Urinary bladder (tissue), 4 donors: ENCODE results near the gene SKAP1. TPM values are rescaled to one million over a fixed set of nuclear protein-coding genes. Genes with fewer than 3 reads are reported as not detected.
A peak's percentile ranks its signal among the peaks of the same experiment; 100 is the strongest.
"Not testable (repeated sequence)": the region's sequence is repeated elsewhere in the genome, so short reads cannot be mapped to it uniquely, and the experiment has no call there.

Experiments used
- DNase-seq: peaks from one replicate; pipeline ENCODE4 v3.0.0-alpha.2; 2015; ENCODE audit errors: extremely low spot score
- H3K27ac ChIP-seq: one replicate; pipeline ENCODE4 v1.5.1; 2013; ENCODE audit warnings: low read depth, mild to moderate bottlenecking, moderate library complexity
- H3K36me3 ChIP-seq: one replicate; pipeline ENCODE4 v1.6.1; 2013; ENCODE audit warnings: mild to moderate bottlenecking, moderate library complexity; ENCODE audit not compliant: insufficient read depth
- H3K4me1 ChIP-seq: one replicate; pipeline ENCODE4 v1.6.1; 2013; ENCODE audit warnings: mild to moderate bottlenecking, moderate library complexity; ENCODE audit not compliant: insufficient read depth
- H3K4me3 ChIP-seq: one replicate; pipeline ENCODE4 v1.5.1; 2013; ENCODE audit warnings: low read depth, low read length
- WGBS: extraction: QIAGEN DNeasy Blood & Tissue Kit; methylation state at CpG from one replicate; pipeline ENCODE4 v1.1.7; 2013; 5-methylcytosine and 5-hydroxymethylcytosine counted together
- polyA plus RNA-seq: library from polyadenylated mRNA; stranded (reverse); fragments of 200-250 nt; gene quantifications from one replicate; pipeline ENCODE4 v1.2.3, GENCODE V29; 2013
- total RNA-seq: library from RNA; depleted of rRNA; stranded (reverse); fragments of >200 nt; gene quantifications from one replicate; pipeline ENCODE4 v1.2.3, GENCODE V29; 2014
- donor health status: healthy with polysubstance abuse.
- donor health status: healthy.

The SKAP1 gene
- total and polyA plus RNA-seq, 2 donors = 1.7 to 2.1 TPM

DNA sequence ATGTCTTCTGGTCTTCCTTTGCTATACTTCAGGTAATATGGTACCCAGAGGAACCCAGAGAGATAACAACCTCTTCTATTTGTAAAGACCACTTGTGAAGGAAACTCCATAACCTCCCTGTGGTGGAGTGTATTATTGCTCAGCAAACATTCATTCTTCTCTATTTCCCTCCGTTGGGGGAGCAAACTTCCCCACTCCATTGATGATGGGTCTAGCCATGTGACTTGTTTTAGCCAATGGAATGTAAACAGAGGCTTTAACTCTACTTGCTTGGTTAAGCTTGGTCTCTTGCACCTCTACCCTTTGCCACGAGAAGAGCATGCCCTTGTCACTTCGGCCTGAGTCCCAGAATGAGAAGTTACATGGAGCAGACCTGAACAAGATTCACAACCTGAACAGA, 30.0 kb upstream of the SKAP1 start:
- Histone ChIP-seq H3K36me3 (no peaks in the 10 kb centered on the region), H3K27ac (no peak overlapping the region), H3K4me3 (no peak overlapping the region), H3K4me1 (no peaks in the 10 kb centered on the region)
- 62% methylated on average over 3 of the region's 3 CpGs for WGBS
- DNase-seq = no peak

DNA sequence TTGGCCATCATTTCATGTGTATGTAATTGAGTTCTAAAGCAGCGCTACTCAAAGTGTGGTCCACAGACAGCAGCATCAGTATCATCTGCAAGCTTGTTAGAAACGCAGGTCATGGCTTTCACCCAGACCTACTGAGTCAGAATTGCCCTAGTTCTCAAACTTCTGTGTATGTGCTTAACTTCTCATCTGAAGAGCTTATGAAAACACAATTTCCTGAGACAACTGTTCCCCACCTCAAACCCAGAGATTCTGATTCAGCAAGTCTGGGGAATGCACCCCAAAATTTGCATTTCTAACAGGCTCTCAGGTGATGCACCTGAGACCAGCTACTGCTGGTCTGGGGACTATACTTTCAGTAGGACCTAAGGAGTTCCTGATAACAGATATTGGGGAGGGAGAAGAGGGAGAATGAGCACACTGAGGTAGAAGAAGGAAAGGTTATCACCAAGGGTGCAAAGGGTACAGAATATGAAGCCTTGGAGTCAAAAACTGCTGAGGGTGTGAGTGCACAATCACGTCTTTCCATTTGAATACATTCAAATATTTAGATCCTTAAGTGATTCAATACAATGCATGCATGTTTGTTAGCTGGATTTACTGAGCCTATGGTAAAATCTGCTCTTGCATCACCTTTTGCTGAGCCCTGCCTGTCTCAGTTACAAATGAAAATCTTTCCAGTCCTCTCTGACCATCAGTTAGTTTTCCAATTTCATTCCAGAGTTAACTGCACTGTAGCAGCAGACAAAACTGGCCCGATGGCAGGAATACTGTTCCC, 29.2 kb upstream of the SKAP1 start:
- Histone ChIP-seq H3K27ac (no peak overlapping the region), H3K4me3 (no peak overlapping the region), H3K36me3 (no peaks in the 10 kb centered on the region), H3K4me1 (no peaks in the 10 kb centered on the region)
- DNase-seq = no peak
- 73% methylated on average over 4 of the region's 4 CpGs for WGBS

GRCh38 chr17:48457080-48457836, 27.2 kb upstream of the SKAP1 start:
- Histone ChIP-seq H3K27ac (no peak overlapping the region), H3K4me3 (no peak overlapping the region), H3K4me1 (no peaks in the 10 kb centered on the region), H3K36me3 (no peaks in the 10 kb centered on the region)
- WGBS = 13% methylated on average over 22 of the region's 22 CpGs
- DNase-seq = peak; percentile 13

DNA sequence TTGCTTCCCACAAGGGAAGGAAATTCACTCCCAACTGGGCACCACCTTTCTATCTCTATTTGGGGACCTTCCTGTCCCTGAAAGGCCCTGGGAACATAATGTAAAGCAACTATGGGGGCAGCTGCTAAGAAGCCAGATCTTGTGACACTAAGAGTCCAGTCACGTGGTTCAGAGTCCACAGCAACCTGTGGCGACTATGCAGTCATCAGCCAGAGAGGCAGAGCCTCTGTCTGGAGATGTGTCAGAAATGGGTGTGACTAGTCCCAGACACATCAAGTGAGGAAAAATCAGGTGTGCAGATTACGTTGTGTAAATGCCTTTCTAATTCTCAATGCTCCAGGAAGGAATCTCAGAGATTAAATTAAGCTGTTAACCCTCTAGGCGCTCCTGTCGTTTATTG, 26.6 kb upstream of the SKAP1 start:
- H3K36me3 ChIP-seq = no peaks in the 10 kb centered on the region
- 23% methylated on average over 5 of the region's 5 CpGs for WGBS

GRCh38 chr17:48455791-48456190, 25.8 kb upstream of the SKAP1 start:
- DNase-seq = no peak
- Histone ChIP-seq H3K27ac (no peak overlapping the region), H3K36me3 (no peaks in the 10 kb centered on the region), H3K4me1 (no peaks in the 10 kb centered on the region), H3K4me3 (no peak overlapping the region)

More for the DNA sequence above, 26.6 kb upstream of the SKAP1 start:
- H3K27ac ChIP-seq = no peak overlapping the region
- DNase-seq = no peak
- H3K4me3 ChIP-seq = no peak overlapping the region
- no peaks in the 10 kb centered on the region for H3K4me1 ChIP-seq

DNA sequence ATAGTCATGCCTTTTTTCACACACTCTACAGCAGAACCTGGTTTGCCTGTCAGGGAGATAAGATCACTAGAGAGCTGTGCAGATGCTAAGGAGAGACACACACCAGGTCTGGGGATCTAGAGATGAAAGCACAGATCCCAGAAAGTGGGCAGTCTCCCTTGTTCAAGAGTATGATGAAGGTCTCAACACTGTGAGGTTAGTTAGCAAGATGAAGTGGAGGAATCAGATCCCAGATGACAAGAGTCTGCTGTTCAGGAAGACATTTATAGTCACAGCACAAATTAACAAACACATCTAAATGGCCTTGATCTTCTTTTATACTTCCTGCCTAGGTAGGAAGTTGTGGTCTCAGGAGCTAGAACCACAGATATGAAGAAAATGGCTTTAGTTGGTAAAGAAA, 23.4 kb upstream of the SKAP1 start:
- Histone ChIP-seq H3K4me1 (no peaks in the 10 kb centered on the region), H3K27ac (no peak overlapping the region), H3K36me3 (no peaks in the 10 kb centered on the region), H3K4me3 (no peak overlapping the region)
- no peak for DNase-seq

GRCh38 chr17:48451489-48451888, 21.5 kb upstream of the SKAP1 start:
- DNase-seq = no peak
- H3K4me1 ChIP-seq = no peaks in the 10 kb centered on the region
- H3K27ac ChIP-seq = no peak overlapping the region
- no peak overlapping the region for H3K4me3 ChIP-seq
- 88% methylated on average over 2 of the region's 2 CpGs for WGBS
- no peaks in the 10 kb centered on the region for H3K36me3 ChIP-seq

DNA sequence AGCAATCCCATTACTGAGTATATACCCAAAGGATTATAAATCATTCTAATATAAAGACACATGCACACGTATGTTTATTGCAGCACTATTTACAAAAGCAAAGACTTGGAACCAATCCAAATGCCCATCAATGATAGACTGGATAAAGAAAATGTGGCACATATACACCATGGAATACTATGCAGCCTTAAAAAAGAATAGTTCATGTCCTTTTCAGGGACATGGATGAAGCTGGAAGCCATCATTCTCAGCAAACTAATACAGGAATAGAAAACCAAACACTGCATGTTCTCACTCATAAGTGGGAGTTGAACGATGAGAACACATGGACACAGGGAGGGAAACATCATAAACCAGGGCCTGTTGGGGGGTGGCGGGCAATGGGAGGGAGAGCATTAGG, 19.3 kb upstream of the SKAP1 start:
- H3K27ac ChIP-seq, H3K36me3 ChIP-seq, H3K4me1 ChIP-seq, DNase-seq, H3K4me3 ChIP-seq: not testable (repeated sequence)
- 79% methylated on average over 3 of the region's 3 CpGs for WGBS

DNA sequence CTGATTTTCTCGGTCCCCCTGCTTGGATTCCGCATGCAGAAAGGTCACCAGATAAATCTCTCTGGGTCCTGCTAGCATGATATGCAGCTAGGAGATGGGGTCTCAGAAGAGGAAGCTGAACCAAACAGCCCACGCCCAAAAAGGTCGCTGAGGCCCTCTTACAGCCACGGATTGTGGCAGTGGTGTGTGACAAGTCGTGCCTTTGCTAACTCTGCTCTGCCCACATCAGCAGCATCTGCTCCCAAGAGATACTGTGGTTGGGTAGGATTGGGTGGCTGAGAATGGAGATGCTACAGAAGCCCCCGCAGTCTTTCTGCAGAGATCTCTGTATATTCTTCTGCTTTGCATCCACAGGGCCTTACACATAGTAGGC, 15.2 kb upstream of the SKAP1 start:
- DNase-seq = no peak
- WGBS = 82% methylated on average over 7 of the region's 7 CpGs
- Histone ChIP-seq H3K27ac (no peak overlapping the region), H3K4me3 (no peak overlapping the region), H3K36me3 (no peaks in the 10 kb centered on the region), H3K4me1 (no peaks in the 10 kb centered on the region)

GRCh38 chr17:48444516-48445247, 14.7 kb upstream of the SKAP1 start:
- Histone ChIP-seq H3K27ac (no peak overlapping the region), H3K4me1 (no peaks in the 10 kb centered on the region), H3K36me3 (no peaks in the 10 kb centered on the region), H3K4me3 (no peak overlapping the region)
- DNase-seq = no peak
- WGBS = 70% methylated on average over 22 of the region's 22 CpGs

DNA sequence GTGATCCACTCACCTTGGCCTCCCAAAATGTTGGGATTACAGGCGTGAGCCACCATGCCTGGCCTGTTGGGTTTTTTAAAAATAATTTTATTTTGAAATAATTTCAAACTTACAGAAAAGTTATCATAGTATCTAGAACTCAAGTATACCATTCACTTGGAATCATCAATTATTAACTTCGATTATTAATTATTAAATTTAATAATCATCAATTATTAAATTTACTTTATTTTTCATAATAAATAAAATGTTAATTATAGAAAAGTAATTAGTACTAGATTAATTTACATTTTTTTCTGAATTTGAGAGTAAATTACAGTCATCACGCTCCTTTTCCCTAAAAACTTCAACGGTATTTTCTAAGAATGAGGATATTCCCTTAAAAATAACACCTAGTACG, 13.7 kb upstream of the SKAP1 start:
- Histone ChIP-seq H3K27ac (no peak overlapping the region), H3K4me1 (no peaks in the 10 kb centered on the region), H3K36me3 (no peaks in the 10 kb centered on the region), H3K4me3 (no peak overlapping the region)
- WGBS = 91% methylated on average over 5 of the region's 5 CpGs
- DNase-seq = no peak

GRCh38 chr17:48442819-48443218, 12.8 kb upstream of the SKAP1 start:
- H3K4me1 ChIP-seq = no peaks in the 10 kb centered on the region
- H3K36me3 ChIP-seq = no peaks in the 10 kb centered on the region
- no peak overlapping the region for H3K4me3 ChIP-seq
- 82% methylated on average over 3 of the region's 3 CpGs for WGBS
- no peak for DNase-seq
- H3K27ac ChIP-seq = no peak overlapping the region

DNA sequence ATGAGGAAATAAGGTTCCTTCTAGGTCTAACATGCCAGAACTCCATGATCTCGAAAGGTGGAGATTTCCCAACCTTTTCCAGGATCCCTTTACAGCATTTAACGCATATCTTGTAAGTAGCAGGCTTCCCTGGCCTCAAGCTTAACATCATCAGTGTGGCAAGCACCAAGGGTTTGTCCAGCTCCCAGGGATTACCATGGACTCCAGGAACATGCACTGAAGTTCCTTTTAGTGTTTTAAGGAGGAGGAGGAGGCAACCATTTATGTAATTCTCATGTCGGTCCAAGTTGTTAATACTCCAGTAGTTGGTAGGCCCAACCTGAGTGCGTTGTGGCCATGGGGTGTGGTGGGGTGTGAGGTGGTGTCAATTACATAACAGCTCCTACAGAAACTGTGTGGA, 11.8 kb upstream of the SKAP1 start:
- Histone ChIP-seq H3K4me3 (no peak overlapping the region), H3K36me3 (no peaks in the 10 kb centered on the region), H3K27ac (no peak overlapping the region), H3K4me1 (no peaks in the 10 kb centered on the region)
- WGBS = 89% methylated on average over 4 of the region's 4 CpGs
- DNase-seq = no peak

DNA sequence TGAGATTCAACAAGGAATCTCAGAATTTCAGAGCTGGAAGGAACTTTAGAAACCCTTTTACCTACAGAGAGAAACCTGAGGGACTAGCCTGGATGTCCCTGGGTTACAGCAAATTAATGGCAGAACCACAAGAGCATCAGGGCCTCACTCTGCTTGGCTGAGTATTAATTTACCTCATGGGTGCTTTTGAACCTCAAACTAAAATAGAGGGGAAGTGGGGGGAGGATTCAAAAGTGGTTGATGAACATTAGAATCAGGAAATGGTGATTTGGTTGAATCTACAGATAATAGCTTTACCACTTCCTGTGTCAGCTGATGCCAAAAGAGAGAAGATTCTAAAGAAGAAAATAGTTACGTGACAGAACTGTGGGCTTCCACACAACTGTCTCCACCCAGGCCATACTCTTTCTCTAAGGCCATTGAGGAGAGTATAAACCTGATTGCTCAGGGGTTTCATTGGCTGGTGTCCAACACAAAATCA, 11.3 kb upstream of the SKAP1 start:
- H3K4me3 ChIP-seq = no peak overlapping the region
- DNase-seq = no peak
- H3K36me3 ChIP-seq = no peaks in the 10 kb centered on the region
- 70% methylated on average over 1 of the region's 1 CpG for WGBS
- H3K27ac ChIP-seq = no peak overlapping the region
- no peaks in the 10 kb centered on the region for H3K4me1 ChIP-seq
